RCC 7860 (cell line): ENCODE measurements around the gene ATP6V1G3.
"Not testable (repeated sequence)": the region's sequence is repeated elsewhere in the genome, so short reads cannot be mapped to it uniquely, and the experiment has no call there.

Source experiments
- DNase-seq: peaks from one replicate; pipeline ENCODE4 v3.0.0-alpha.2; 2015; ENCODE audit warnings: low spot score
- FAIRE-seq: peaks from 2 replicates; lab custom pipeline; 2012; peaks lifted over from hg19 to GRCh38; lab: Jason Lieb, UNC

ATP6V1G3 gene

GRCh38 chr1:198498103-198498385 lies 42.4 kb downstream of the ATP6V1G3 start:
- DNase-seq (no peak), FAIRE-seq (no peak)

- DNase-seq, result peak; percentile 20
- no peak for FAIRE-seq
Measured at GRCh38 chr1:198497326-198498102, 43.0 kb downstream of the ATP6V1G3 start.

DNA sequence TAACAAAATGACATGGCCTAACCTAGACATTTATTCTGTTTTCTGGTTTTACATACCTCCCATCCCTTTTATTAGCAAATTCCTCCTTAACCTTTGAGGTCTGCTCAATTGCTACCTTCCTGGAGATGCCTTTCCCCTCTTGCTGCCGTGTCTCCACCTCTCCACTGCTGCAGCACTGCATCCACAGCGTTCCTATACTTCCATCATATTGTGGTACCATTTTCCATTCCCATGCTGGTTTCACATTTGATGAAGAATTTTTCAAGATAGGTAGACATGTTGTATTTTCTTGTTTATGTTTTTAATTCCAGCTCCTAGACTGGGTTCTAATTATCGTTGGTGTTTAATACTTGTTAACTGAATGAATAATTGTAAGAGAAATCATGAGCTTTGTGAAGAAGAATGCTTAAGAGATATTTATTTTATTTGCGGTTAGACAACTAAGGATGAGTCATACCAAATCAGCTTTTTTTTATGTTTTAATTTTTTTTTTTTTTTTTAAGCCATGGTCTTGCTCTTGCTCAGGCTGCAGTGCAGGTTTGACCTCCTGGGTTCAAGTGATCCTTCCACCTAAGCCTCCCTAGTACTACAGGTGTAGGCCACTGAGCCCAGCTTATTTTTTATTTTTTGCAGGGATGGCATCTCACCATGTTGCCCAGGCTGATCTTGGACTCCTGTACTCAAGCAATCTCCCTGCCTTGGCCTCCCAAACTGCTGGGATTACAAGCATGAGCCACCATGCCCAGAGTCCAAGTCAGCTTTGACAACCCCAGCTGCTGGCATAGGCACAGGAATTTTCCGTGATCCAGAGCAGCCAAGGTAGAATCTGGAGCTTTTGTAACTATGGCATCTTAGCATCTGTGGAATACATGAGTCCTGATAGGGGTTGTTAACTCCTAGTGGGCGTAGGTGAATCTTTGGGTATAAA lies 44.0 kb downstream of the ATP6V1G3 start:
- peak; percentile 56 for DNase-seq
- FAIRE-seq, result peak; percentile 76

DNA sequence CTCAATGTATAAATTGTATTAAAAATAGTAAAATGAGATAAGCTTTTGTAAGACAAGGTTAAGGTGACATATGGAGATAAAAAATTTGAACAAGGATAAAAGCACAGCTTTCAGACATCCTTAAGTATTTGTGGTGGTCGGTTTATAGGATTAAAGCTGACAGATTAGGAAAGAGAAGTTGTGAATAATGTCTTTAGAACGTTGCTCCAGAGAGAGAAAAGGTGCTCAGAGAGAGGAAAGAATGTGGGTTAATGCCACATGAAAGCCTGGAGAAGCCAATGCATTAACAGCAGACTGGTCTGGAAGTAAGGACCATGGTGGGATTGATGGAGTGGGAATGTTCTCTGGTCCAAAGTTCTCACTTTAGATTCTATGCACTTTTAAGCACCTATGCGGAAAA lies 44.8 kb downstream of the ATP6V1G3 start:
- FAIRE-seq (no peak), DNase-seq (peak; percentile 12)

DNA sequence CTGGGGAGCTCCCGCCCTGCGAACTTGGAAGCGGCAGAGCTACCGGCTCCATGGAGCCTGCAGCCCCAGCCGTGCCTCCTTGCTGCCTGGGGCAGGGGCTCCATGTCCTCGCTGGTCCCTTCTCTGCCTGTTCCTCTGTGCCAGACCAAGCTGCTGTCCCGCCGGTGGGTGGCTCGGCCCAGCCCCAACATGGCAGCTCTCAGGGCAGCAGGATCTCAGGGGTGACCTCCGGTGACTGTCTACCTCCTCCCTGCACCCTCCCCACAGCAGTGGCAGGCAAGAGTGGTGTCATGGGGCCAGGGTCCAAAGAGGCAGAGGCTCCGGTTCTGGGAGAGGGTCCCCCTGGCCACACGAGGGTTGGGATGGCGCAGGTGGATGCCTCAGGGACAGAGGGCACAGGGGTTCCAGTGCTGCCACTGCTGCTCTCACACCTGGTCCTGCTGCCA lies 45.8 kb downstream of the ATP6V1G3 start:
- no peak for FAIRE-seq
- DNase-seq, result no peak

GRCh38 chr1:198494139-198494538 lies 46.3 kb downstream of the ATP6V1G3 start:
- FAIRE-seq (no peak), DNase-seq (no peak)

DNA sequence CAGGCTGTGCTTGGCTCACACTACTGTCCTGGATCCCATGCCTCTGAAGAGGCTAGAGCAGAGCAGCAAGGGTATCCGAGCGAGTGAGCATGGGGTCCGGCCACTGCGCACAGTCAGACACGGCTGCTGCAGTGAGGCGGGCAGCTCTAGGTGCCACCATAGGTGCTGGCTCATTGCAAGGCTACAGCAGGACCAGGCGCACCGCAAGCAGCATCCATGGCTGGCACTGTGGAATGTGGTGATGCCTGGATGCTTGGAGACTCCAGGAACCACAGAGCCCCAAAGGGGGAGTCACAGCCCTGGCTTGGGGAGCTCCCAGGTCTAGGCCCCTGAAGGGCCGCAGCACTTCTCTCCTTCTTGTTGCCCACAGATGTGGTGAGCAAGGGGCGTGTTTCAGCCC lies 47.2 kb downstream of the ATP6V1G3 start:
- FAIRE-seq, result no peak
- no peak for DNase-seq

GRCh38 chr1:198492872-198493271 lies 47.6 kb downstream of the ATP6V1G3 start:
- DNase-seq (peak; percentile 46), FAIRE-seq (no peak)

GRCh38 chr1:198491596-198491995 lies 48.9 kb downstream of the ATP6V1G3 start:
- FAIRE-seq, result no peak
- DNase-seq, result no peak

DNA sequence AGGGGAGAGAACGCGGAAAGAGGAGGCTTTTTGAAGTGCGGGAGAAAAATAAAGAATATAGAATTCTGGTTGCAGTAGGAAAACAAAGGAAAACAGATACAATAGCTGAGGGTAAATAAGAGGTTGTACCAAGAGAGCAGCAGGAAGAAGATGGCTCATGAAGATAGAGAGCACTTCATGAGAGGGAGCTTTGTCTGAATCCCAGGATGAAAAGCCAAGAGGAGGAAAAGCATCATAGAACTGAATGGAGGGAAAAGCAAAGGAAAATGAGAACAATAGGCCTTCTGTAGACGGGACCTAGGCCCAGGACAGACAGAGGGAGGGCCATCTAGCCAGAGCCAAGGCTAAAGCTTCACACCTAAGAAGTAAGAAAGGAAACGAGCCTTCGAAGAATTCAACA lies 49.5 kb downstream of the ATP6V1G3 start:
- FAIRE-seq, result no peak
- DNase-seq, result no peak

DNA sequence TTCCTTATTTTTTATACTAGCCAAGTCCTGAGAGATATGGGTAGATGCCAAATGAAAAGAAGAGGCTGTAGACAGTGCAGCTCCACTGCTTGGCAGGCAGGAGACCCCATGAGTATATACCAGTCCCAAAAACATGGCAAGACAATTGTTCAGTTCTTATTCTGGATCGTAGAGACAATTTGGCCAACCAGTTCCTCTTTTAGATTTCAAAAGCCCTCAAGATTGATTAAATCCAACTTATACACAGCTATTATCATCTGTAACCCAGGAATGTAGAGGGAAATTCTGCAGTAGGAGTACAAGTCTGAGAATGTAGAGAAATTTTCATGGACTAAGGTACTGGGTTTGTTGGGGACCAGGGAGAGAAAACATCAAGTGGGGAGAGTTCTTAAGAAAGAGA lies 50.3 kb downstream of the ATP6V1G3 start:
- FAIRE-seq, result no peak
- DNase-seq, result no peak

DNA sequence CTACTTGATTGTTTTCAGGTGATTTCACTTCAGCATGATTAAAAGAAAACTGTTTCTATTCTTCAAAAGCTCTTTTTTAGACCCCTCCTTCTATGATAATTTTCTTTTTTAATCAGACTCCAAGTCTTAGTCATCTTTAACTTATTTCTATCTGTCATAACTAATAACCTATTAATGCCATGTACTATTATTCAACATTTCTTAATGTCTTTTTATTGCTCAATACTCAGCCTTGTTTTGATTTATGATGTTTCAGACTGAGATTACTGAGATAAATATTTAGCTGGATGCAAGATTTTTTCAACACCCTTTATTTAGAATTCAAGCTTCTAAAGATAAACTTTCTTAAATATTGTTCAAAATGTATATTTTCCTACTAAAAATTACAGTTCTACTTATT lies 53.6 kb downstream of the ATP6V1G3 start:
- DNase-seq (no peak), FAIRE-seq (no peak)

- no peak for DNase-seq
- FAIRE-seq, result no peak
Measured at GRCh38 chr1:198483645-198484044, 56.8 kb downstream of the ATP6V1G3 start.

GRCh38 chr1:198483006-198483405 lies 57.5 kb downstream of the ATP6V1G3 start:
- FAIRE-seq, result no peak
- no peak for DNase-seq

DNA sequence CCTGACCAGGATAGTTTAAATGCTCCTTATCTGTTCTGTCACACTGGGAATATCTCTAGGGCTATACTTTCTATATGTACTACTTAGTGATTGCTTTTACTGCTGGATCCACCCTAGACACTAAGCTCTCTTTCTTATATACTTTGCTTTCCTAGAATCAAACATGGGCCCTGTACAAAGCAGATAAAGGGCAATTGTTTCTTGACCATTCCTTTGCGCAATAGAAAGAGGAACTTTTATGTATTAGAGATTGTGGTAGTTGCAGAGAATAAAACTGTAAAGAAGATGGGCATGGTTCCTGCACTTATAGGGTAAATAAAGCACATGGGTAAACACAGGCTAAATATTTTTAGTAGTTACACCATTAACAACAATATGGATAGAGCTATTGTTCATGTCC lies 58.8 kb downstream of the ATP6V1G3 start:
- FAIRE-seq (no peak), DNase-seq (no peak)

- DNase-seq, result no peak
- FAIRE-seq, result no peak
Measured at GRCh38 chr1:198480876-198481275, 59.6 kb downstream of the ATP6V1G3 start.

DNA sequence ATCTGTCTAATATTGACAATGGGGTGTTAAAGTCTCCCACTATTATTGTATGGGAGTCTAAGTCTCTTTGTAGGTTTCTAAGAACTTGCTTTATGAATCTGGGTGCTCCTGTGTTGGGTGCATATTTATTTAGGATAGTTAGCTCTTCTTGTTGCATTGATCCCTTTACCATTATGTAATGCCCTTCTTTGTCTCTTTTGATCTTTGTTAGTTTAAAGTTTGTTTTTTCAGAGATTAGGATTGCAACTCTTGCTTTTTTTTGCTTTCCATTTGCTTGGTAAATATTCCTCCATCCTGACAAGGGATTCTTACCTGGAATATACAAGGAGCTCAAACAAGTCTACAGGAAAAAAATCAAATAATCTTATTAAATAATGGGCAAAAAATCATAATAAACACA lies 63.1 kb downstream of the ATP6V1G3 start:
- FAIRE-seq, DNase-seq: not testable (repeated sequence)
